Activated naive CD8-positive, alpha-beta T cell treated with anti-CD3 and anti-CD28 coated beads for 36 hours (primary cell): ENCODE results near the gene TRERF1. TPM values are rescaled to one million over a fixed set of nuclear protein-coding genes. Genes with fewer than 3 reads are reported as not detected.

Source experiments
- DNase-seq: peaks from one replicate; pipeline ENCODE4 v3.0.0; 2021
- H3K27ac Mint-ChIP-seq: one replicate; pipeline ENCODE4 v1.8.0; 2022; ENCODE audit warnings: mild to moderate bottlenecking, moderate library complexity, mixed read lengths
- H3K27me3 Mint-ChIP-seq: one replicate; pipeline ENCODE4 v1.8.0; 2022; ENCODE audit warnings: mild to moderate bottlenecking, mixed read lengths
- H3K36me3 Mint-ChIP-seq: one replicate; pipeline ENCODE4 v1.8.0; 2021; ENCODE audit warnings: mild to moderate bottlenecking, mixed read lengths
- H3K4me1 Mint-ChIP-seq: one replicate; pipeline ENCODE4 v1.8.0; 2021; ENCODE audit warnings: mixed read lengths
- H3K4me3 Mint-ChIP-seq: one replicate; pipeline ENCODE4 v1.8.0; 2022; ENCODE audit warnings: mild to moderate bottlenecking, moderate library complexity, mixed read lengths
- H3K9me3 Mint-ChIP-seq: one replicate; pipeline ENCODE4 v1.8.0; 2022; ENCODE audit warnings: mixed read lengths
- total RNA-seq, 2 experiments: library from RNA; stranded (reverse); gene quantifications; one replicate each; pipeline ENCODE4 v1.2.3, GENCODE V29; 2021

Gene TRERF1
- total RNA-seq, 2 experiments from 2014 or later = 6.5 to 6.9 TPM

- DNase-seq = no peak
- Mint-ChIP-seq H3K27ac (no peak overlapping the region), H3K36me3 (peaks cover 19% of the 10 kb centered on the region), H3K27me3 (no peaks in the 10 kb centered on the region), H3K4me3 (peak overlapping the region; percentile 6), H3K4me1 (peaks cover 40% of the 10 kb centered on the region), H3K9me3 (peaks cover 1% of the 10 kb centered on the region)
These were observed 10.7 kb downstream of the TRERF1 start for GRCh38 chr6:42440778-42441696.

GRCh38 chr6:42440027-42440426 is 11.7 kb downstream of the TRERF1 start:
- no peak overlapping the region for H3K4me3 Mint-ChIP-seq
- peaks cover 19% of the 10 kb centered on the region for H3K36me3 Mint-ChIP-seq
- DNase-seq = no peak
- H3K4me1 Mint-ChIP-seq = peaks cover 35% of the 10 kb centered on the region
- no peaks in the 10 kb centered on the region for H3K27me3 Mint-ChIP-seq
- H3K9me3 Mint-ChIP-seq = peaks cover under 1% of the 10 kb centered on the region
- H3K27ac Mint-ChIP-seq = no peak overlapping the region

GRCh38 chr6:42436825-42437224 is 14.9 kb downstream of the TRERF1 start:
- Mint-ChIP-seq H3K27me3 (no peaks in the 10 kb centered on the region), H3K9me3 (peaks cover 14% of the 10 kb centered on the region), H3K36me3 (peaks cover 36% of the 10 kb centered on the region), H3K27ac (no peak overlapping the region), H3K4me3 (no peak overlapping the region), H3K4me1 (peaks cover 20% of the 10 kb centered on the region)
- DNase-seq = no peak

- no peak for DNase-seq
- peaks cover 14% of the 10 kb centered on the region for H3K9me3 Mint-ChIP-seq
- no peaks in the 10 kb centered on the region for H3K27me3 Mint-ChIP-seq
- no peak overlapping the region for H3K27ac Mint-ChIP-seq
- no peak overlapping the region for H3K4me3 Mint-ChIP-seq
- H3K4me1 Mint-ChIP-seq = peaks cover 24% of the 10 kb centered on the region
- H3K36me3 Mint-ChIP-seq = peaks cover 44% of the 10 kb centered on the region
These were observed 17.5 kb downstream of the TRERF1 start for GRCh38 chr6:42434237-42434636.

GRCh38 chr6:42433409-42433808 is 18.3 kb downstream of the TRERF1 start:
- peaks cover 30% of the 10 kb centered on the region for H3K4me1 Mint-ChIP-seq
- H3K9me3 Mint-ChIP-seq = peaks cover 14% of the 10 kb centered on the region
- H3K4me3 Mint-ChIP-seq = no peak overlapping the region
- no peak overlapping the region for H3K27ac Mint-ChIP-seq
- peaks cover 45% of the 10 kb centered on the region for H3K36me3 Mint-ChIP-seq
- DNase-seq = no peak
- no peaks in the 10 kb centered on the region for H3K27me3 Mint-ChIP-seq

GRCh38 chr6:42431877-42432276 is 19.8 kb downstream of the TRERF1 start:
- Mint-ChIP-seq H3K27me3 (no peaks in the 10 kb centered on the region), H3K4me1 (peaks cover 37% of the 10 kb centered on the region), H3K4me3 (no peak overlapping the region), H3K9me3 (peaks cover 14% of the 10 kb centered on the region), H3K27ac (no peak overlapping the region), H3K36me3 (peaks cover 40% of the 10 kb centered on the region)
- no peak for DNase-seq

GRCh38 chr6:42431356-42431755 is 20.4 kb downstream of the TRERF1 start:
- Mint-ChIP-seq H3K27ac (no peak overlapping the region), H3K4me1 (peaks cover 39% of the 10 kb centered on the region), H3K27me3 (no peaks in the 10 kb centered on the region), H3K9me3 (peaks cover 14% of the 10 kb centered on the region), H3K36me3 (peaks cover 40% of the 10 kb centered on the region), H3K4me3 (no peak overlapping the region)
- no peak for DNase-seq

- Mint-ChIP-seq H3K27me3 (no peaks in the 10 kb centered on the region), H3K9me3 (peaks cover 13% of the 10 kb centered on the region), H3K27ac (peak overlapping the region; percentile 60), H3K4me3 (no peak overlapping the region), H3K4me1 (peaks cover 47% of the 10 kb centered on the region), H3K36me3 (peaks cover 33% of the 10 kb centered on the region)
- no peak for DNase-seq
These were observed 21.9 kb downstream of the TRERF1 start for GRCh38 chr6:42429836-42430235.

- H3K27ac Mint-ChIP-seq = peak overlapping the region; percentile 17
- H3K4me3 Mint-ChIP-seq = no peak overlapping the region
- DNase-seq = no peak
- H3K9me3 Mint-ChIP-seq = peaks cover 8% of the 10 kb centered on the region
- H3K27me3 Mint-ChIP-seq = no peaks in the 10 kb centered on the region
- H3K36me3 Mint-ChIP-seq = peaks cover 26% of the 10 kb centered on the region
- H3K4me1 Mint-ChIP-seq = peaks cover 51% of the 10 kb centered on the region
These were observed 22.6 kb downstream of the TRERF1 start for GRCh38 chr6:42429042-42429585.

GRCh38 chr6:42428326-42429041 is 23.2 kb downstream of the TRERF1 start:
- Mint-ChIP-seq H3K27ac (peak overlapping the region; percentile 17), H3K4me1 (peaks cover 57% of the 10 kb centered on the region), H3K9me3 (peaks cover 3% of the 10 kb centered on the region), H3K27me3 (no peaks in the 10 kb centered on the region), H3K4me3 (no peak overlapping the region), H3K36me3 (peaks cover 19% of the 10 kb centered on the region)
- peak; percentile 46 for DNase-seq

GRCh38 chr6:42427871-42428270 is 23.9 kb downstream of the TRERF1 start:
- H3K4me3 Mint-ChIP-seq = no peak overlapping the region
- no peak overlapping the region for H3K27ac Mint-ChIP-seq
- H3K4me1 Mint-ChIP-seq = peaks cover 61% of the 10 kb centered on the region
- peaks cover 17% of the 10 kb centered on the region for H3K36me3 Mint-ChIP-seq
- no peaks in the 10 kb centered on the region for H3K9me3 Mint-ChIP-seq
- DNase-seq = no peak
- no peaks in the 10 kb centered on the region for H3K27me3 Mint-ChIP-seq

- H3K27ac Mint-ChIP-seq = no peak overlapping the region
- DNase-seq = no peak
- H3K4me3 Mint-ChIP-seq = no peak overlapping the region
- peaks cover 18% of the 10 kb centered on the region for H3K36me3 Mint-ChIP-seq
- no peaks in the 10 kb centered on the region for H3K9me3 Mint-ChIP-seq
- peaks cover 58% of the 10 kb centered on the region for H3K4me1 Mint-ChIP-seq
- H3K27me3 Mint-ChIP-seq = no peaks in the 10 kb centered on the region
These were observed 25.5 kb downstream of the TRERF1 start for GRCh38 chr6:42426191-42426590.

GRCh38 chr6:42424906-42425474 is 26.7 kb downstream of the TRERF1 start:
- Mint-ChIP-seq H3K4me3 (no peak overlapping the region), H3K4me1 (peaks cover 55% of the 10 kb centered on the region), H3K9me3 (no peaks in the 10 kb centered on the region), H3K27ac (no peak overlapping the region), H3K36me3 (peaks cover 17% of the 10 kb centered on the region), H3K27me3 (no peaks in the 10 kb centered on the region)
- DNase-seq = no peak

GRCh38 chr6:42423244-42423643 is 28.5 kb downstream of the TRERF1 start:
- peak overlapping the region; percentile 60 for H3K27ac Mint-ChIP-seq
- peak overlapping the region; percentile 6 for H3K4me3 Mint-ChIP-seq
- peak; percentile 64 for DNase-seq
- no peaks in the 10 kb centered on the region for H3K27me3 Mint-ChIP-seq
- H3K4me1 Mint-ChIP-seq = peaks cover 52% of the 10 kb centered on the region
- H3K9me3 Mint-ChIP-seq = no peaks in the 10 kb centered on the region
- H3K36me3 Mint-ChIP-seq = peaks cover 10% of the 10 kb centered on the region

- Mint-ChIP-seq H3K9me3 (no peaks in the 10 kb centered on the region), H3K4me1 (peaks cover 53% of the 10 kb centered on the region), H3K4me3 (no peak overlapping the region), H3K36me3 (peaks cover 10% of the 10 kb centered on the region), H3K27me3 (no peaks in the 10 kb centered on the region), H3K27ac (no peak overlapping the region)
- DNase-seq = no peak
These were observed 31.0 kb downstream of the TRERF1 start for GRCh38 chr6:42420741-42421140.
